GM12891 (cell line): ENCODE measurements around the gene TRIM34.
"Not testable (repeated sequence)": the region's sequence is repeated elsewhere in the genome, so short reads cannot be mapped to it uniquely, and the experiment has no call there.

Source experiments
- DNase-seq: peaks from one replicate; pipeline ENCODE4 v3.0.0; 2011; ENCODE audit warnings: low spot score; ENCODE audit not compliant: insufficient read length
- FAIRE-seq: peaks from 2 replicates; lab custom pipeline; 2011; peaks lifted over from hg19 to GRCh38; lab: Jason Lieb, UNC
- PAX5 ChIP-seq: IDR thresholded peaks from 2 replicates; pipeline ENCODE4 v1.6.1; 2011; ENCODE audit warnings: low read length, moderate library complexity, mild to moderate bottlenecking; ENCODE audit not compliant: insufficient read depth, severe bottlenecking
- POLR2A ChIP-seq: IDR thresholded peaks from 2 replicates; pipeline ENCODE4 v1.6.1; 2011; ENCODE audit warnings: low read depth, low read length, control low read depth
- POLR2AphosphoS5 ChIP-seq: IDR thresholded peaks from 2 replicates; pipeline ENCODE4 v1.6.1; 2011; ENCODE audit warnings: low read depth, low read length, control low read depth
- POU2F2 ChIP-seq: IDR thresholded peaks from 2 replicates; pipeline ENCODE4 v1.6.1; 2011; ENCODE audit warnings: low read depth, mild to moderate bottlenecking, control low read depth, low read length, moderate library complexity
- SPI1 ChIP-seq: IDR thresholded peaks from 2 replicates; pipeline ENCODE4 v1.6.1; 2011; ENCODE audit warnings: low read depth, low read length, control low read depth
- TAF1 ChIP-seq: IDR thresholded peaks from 2 replicates; pipeline ENCODE4 v1.6.1; 2011; ENCODE audit warnings: low read depth, low read length, control low read depth

TRIM34 gene

GRCh38 chr11:5620651-5621521 is 3.9 kb upstream of the TRIM34 start:
- DNase-seq: no peak
- TF ChIP-seq PAX5 (no peak), POLR2A (no peak), TAF1 (no peak), SPI1 (no peak)
- FAIRE-seq: no peak

- TF ChIP-seq SPI1 (no peak), POLR2A (no peak), TAF1 (no peak), POLR2AphosphoS5 (no peak)
- DNase-seq (no peak), FAIRE-seq (no peak)
These were observed 3.2 kb upstream of the TRIM34 start for GRCh38 chr11:5621580-5621979.

GRCh38 chr11:5622802-5623201 is 2.0 kb upstream of the TRIM34 start:
- FAIRE-seq (no peak), DNase-seq (no peak)
- TF ChIP-seq PAX5: no peak
- TF ChIP-seq SPI1: no peak
- no peak for TF ChIP-seq POLR2A
- TF ChIP-seq POLR2AphosphoS5: no peak
- no peak for TF ChIP-seq POU2F2
- no peak for TF ChIP-seq TAF1

- FAIRE-seq: no peak
- DNase-seq: no peak
- no peak for TF ChIP-seq SPI1
- no peak for TF ChIP-seq POU2F2
- no peak for TF ChIP-seq POLR2AphosphoS5
- no peak for TF ChIP-seq TAF1
- TF ChIP-seq PAX5: no peak
- TF ChIP-seq POLR2A: no peak
These were observed 480 bp downstream of the TRIM34 start for GRCh38 chr11:5625281-5625680.

- TF ChIP-seq POU2F2: no peak
- no peak for TF ChIP-seq POLR2AphosphoS5
- no peak for TF ChIP-seq POLR2A
- no peak for TF ChIP-seq TAF1
- TF ChIP-seq PAX5: no peak
- no peak for TF ChIP-seq SPI1
- DNase-seq (no peak), FAIRE-seq (no peak)
These were observed 1.4 kb downstream of the TRIM34 start for GRCh38 chr11:5626196-5626595.

- FAIRE-seq (peak; percentile 79), DNase-seq (no peak)
- no peak for TF ChIP-seq POLR2A
- TF ChIP-seq POU2F2: no peak
- TF ChIP-seq PAX5: no peak
- TF ChIP-seq SPI1: no peak
- no peak for TF ChIP-seq POLR2AphosphoS5
- TF ChIP-seq TAF1: no peak
These were observed 6.6 kb downstream of the TRIM34 start for GRCh38 chr11:5631417-5631816.

GRCh38 chr11:5631969-5632635 is 7.3 kb downstream of the TRIM34 start:
- DNase-seq: peak; percentile 37
- FAIRE-seq: peak; percentile 89

GRCh38 chr11:5639953-5640352 is 15.2 kb downstream of the TRIM34 start:
- no peak for DNase-seq
- no peak for FAIRE-seq
- TF ChIP-seq POU2F2 (no peak), POLR2A (no peak), PAX5 (no peak), POLR2AphosphoS5 (no peak)

More at GRCh38 chr11:5631969-5632635, 7.3 kb downstream of the TRIM34 start:
- TF ChIP-seq POU2F2 (peak; percentile 57; the same call in 1 of the 2 replicates), PAX5 (no peak), SPI1 (peak; percentile 94)

GRCh38 chr11:5643585-5643984 is 18.8 kb downstream of the TRIM34 start:
- TF ChIP-seq POLR2A (no peak), POU2F2 (no peak), SPI1 (no peak), PAX5 (no peak), POLR2AphosphoS5 (no peak), TAF1 (no peak)
- FAIRE-seq (no peak), DNase-seq (no peak)

- FAIRE-seq (no peak), DNase-seq (no peak)
- TF ChIP-seq TAF1 (no peak), POLR2A (no peak), POU2F2 (no peak)
These were observed 21.3 kb downstream of the TRIM34 start for GRCh38 chr11:5646139-5646538.

GRCh38 chr11:5655474-5655873 is 30.7 kb downstream of the TRIM34 start:
- DNase-seq: no peak
- no peak for TF ChIP-seq POU2F2
- TF ChIP-seq POLR2A: no peak
- TF ChIP-seq POLR2AphosphoS5: no peak
- no peak for TF ChIP-seq PAX5
- no peak for TF ChIP-seq TAF1
- no peak for TF ChIP-seq SPI1
- no peak for FAIRE-seq

GRCh38 chr11:5656956-5657355 is 32.2 kb downstream of the TRIM34 start:
- DNase-seq, FAIRE-seq: not testable (repeated sequence)
